Activated CD4-positive, alpha-beta memory T cell treated with anti-CD3 and anti-CD28 coated beads for 36 hours (primary cell): ENCODE results near the gene CASQ1. TPM values are rescaled to one million over a fixed set of nuclear protein-coding genes. Genes with fewer than 3 reads are reported as not detected.

Experiments
- CTCF ChIA-PET: fragments of 350-600 bp; sonication (Branson Sonifier 250); formaldehyde crosslinking; loops from one replicate; lab custom pipeline; 2021; ENCODE audit warnings: antibody characterized with exemption, inconsistent platforms; lab: Charles Lee
- POLR2A ChIA-PET: fragments of 350-600 bp; sonication (Branson Sonifier 250); formaldehyde crosslinking; loops from one replicate; lab custom pipeline; 2021; ENCODE audit warnings: antibody characterized with exemption; lab: Charles Lee
- DNase-seq: peaks from one replicate; pipeline ENCODE4 v3.0.0-alpha.2; 2020
- H3K27ac Mint-ChIP-seq: one replicate; pipeline ENCODE4 v1.8.0; 2021; ENCODE audit warnings: mixed read lengths
- H3K27me3 Mint-ChIP-seq: one replicate; pipeline ENCODE4 v1.8.0; 2021; ENCODE audit warnings: mixed read lengths
- H3K36me3 Mint-ChIP-seq: one replicate; pipeline ENCODE4 v1.8.0; 2021; ENCODE audit warnings: mixed read lengths
- H3K4me1 Mint-ChIP-seq: one replicate; pipeline ENCODE4 v1.8.0; 2021; ENCODE audit warnings: low read depth, mixed read lengths
- H3K4me3 Mint-ChIP-seq: one replicate; pipeline ENCODE4 v1.8.0; 2021; ENCODE audit warnings: mild to moderate bottlenecking, mixed read lengths
- H3K9me3 Mint-ChIP-seq: one replicate; pipeline ENCODE4 v1.8.0; 2021; ENCODE audit warnings: mixed read lengths
- intact Hi-C: fragments of 100-400 bp; cut with micrococcal nuclease; formaldehyde crosslinking; loops from one replicate; pipeline ENCODE4 v1.15.1; 2023
- total RNA-seq, 2 experiments: library from RNA; stranded (reverse); gene quantifications; one replicate each; pipeline ENCODE4 v1.2.3, GENCODE V29; 2021

CASQ1 gene
- total RNA-seq, 2 experiments from 2014 or later = not detected

GRCh38 chr1:160232911-160233310 lies 42.5 kb downstream of the CASQ1 start:
- peaks cover 43% of the 10 kb centered on the region for H3K36me3 Mint-ChIP-seq
- ChIA-PET POLR2A (interaction anchor here (1.3 kb wide), 1 partner anchor 19 kb away, joined by 3 read pairs; no protein-coding TSS in a partner anchor), CTCF (interaction anchor here (3.3 to 4.0 kb wide), 2 partner anchors 19 to 59 kb away, joined by 14 to 28 read pairs; no protein-coding TSS in a partner anchor)
- H3K27ac Mint-ChIP-seq = no peak overlapping the region
- no peak overlapping the region for H3K4me3 Mint-ChIP-seq
- no peak for DNase-seq
- H3K9me3 Mint-ChIP-seq = no peaks in the 10 kb centered on the region
- H3K27me3 Mint-ChIP-seq = no peaks in the 10 kb centered on the region
- H3K4me1 Mint-ChIP-seq = peaks cover 16% of the 10 kb centered on the region
- intact Hi-C loops = no loop called here

DNA sequence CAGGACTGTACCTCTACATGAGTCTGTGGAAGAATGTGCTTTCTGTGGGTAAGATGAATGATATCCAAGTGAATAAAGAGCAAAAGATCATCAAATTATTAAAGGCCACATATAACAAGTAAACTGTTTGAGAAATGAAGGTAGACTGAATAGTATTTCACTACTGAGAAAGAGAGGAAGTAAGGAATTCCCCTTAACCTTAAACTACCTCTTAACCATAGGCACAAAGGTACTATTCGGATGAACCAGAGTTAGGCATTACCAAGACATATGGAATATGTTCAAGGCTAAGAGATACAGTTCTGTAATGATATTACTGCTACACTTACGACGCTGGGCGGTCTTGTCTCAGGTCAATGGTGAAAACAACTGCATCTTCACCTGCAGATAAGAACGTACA lies 46.4 kb downstream of the CASQ1 start:
- POLR2A ChIA-PET = no interaction called here
- CTCF ChIA-PET = no interaction called here
- H3K27me3 Mint-ChIP-seq = no peaks in the 10 kb centered on the region
- intact Hi-C loops = no loop called here
- no peak overlapping the region for H3K27ac Mint-ChIP-seq
- H3K36me3 Mint-ChIP-seq = peaks cover 39% of the 10 kb centered on the region
- H3K4me3 Mint-ChIP-seq = no peak overlapping the region
- no peaks in the 10 kb centered on the region for H3K9me3 Mint-ChIP-seq
- peaks cover 16% of the 10 kb centered on the region for H3K4me1 Mint-ChIP-seq
- no peak for DNase-seq

GRCh38 chr1:160237558-160237957 lies 47.2 kb downstream of the CASQ1 start:
- Mint-ChIP-seq H3K27ac (no peak overlapping the region), H3K36me3 (peaks cover 41% of the 10 kb centered on the region), H3K27me3 (no peaks in the 10 kb centered on the region), H3K4me3 (no peak overlapping the region), H3K4me1 (peaks cover 16% of the 10 kb centered on the region), H3K9me3 (no peaks in the 10 kb centered on the region)
- no peak for DNase-seq
- ChIA-PET CTCF (no interaction called here), POLR2A (no interaction called here)
- intact Hi-C loops = no loop called here

GRCh38 chr1:160238408-160238807 lies 48.0 kb downstream of the CASQ1 start:
- intact Hi-C loops = no loop called here
- Mint-ChIP-seq H3K4me1 (peaks cover 15% of the 10 kb centered on the region), H3K27me3 (no peaks in the 10 kb centered on the region), H3K36me3 (peaks cover 43% of the 10 kb centered on the region), H3K9me3 (no peaks in the 10 kb centered on the region), H3K27ac (no peak overlapping the region), H3K4me3 (no peak overlapping the region)
- POLR2A ChIA-PET = interaction anchor here (1.0 kb wide), 1 partner anchor 14 kb away, joined by 3 read pairs; no protein-coding TSS in a partner anchor
- no peak for DNase-seq
- CTCF ChIA-PET = interaction anchor here (0.7 to 7.2 kb wide), 4 partner anchors 9 to 53 kb away, joined by 3 to 46 read pairs (median 6); no protein-coding TSS in a partner anchor

- ChIA-PET CTCF (interaction anchor here (1.2 to 7.2 kb wide), 4 partner anchors 8 to 51 kb away, joined by 3 to 46 read pairs (median 6); no protein-coding TSS in a partner anchor), POLR2A (no interaction called here)
- Mint-ChIP-seq H3K9me3 (no peaks in the 10 kb centered on the region), H3K4me1 (peaks cover 4% of the 10 kb centered on the region), H3K4me3 (no peak overlapping the region), H3K27me3 (no peaks in the 10 kb centered on the region), H3K27ac (no peak overlapping the region), H3K36me3 (peaks cover 37% of the 10 kb centered on the region)
- intact Hi-C loops = no loop called here
- no peak for DNase-seq
These were observed 49.4 kb downstream of the CASQ1 start for GRCh38 chr1:160239582-160240299.

DNA sequence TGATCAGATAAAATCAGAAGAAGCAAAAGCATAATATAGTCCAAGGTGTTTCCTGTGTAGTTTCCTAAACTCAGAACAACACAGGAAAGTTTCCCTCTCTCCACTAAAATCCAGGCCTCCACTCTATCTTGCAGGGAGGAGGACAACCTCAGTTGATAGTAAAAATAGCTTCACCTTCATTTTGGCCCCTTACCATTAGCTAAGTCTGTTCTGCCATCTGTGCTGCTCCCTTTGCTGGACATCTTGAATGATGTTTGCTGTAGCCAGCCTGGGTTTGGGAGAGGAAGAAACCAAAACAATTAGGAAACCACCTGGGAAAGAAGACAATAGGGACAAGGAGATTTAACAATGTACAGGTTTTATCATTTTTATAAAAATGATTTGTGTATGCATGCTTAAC lies 53.4 kb downstream of the CASQ1 start:
- CTCF ChIA-PET = interaction anchor here (0.6 to 7.2 kb wide), 7 partner anchors 8 to 158 kb away, joined by 3 to 46 read pairs (median 5); no protein-coding TSS in a partner anchor
- intact Hi-C loops = no loop called here
- H3K27ac Mint-ChIP-seq = no peak overlapping the region
- DNase-seq = no peak
- H3K4me1 Mint-ChIP-seq = peaks cover 7% of the 10 kb centered on the region
- H3K4me3 Mint-ChIP-seq = no peak overlapping the region
- peaks cover 21% of the 10 kb centered on the region for H3K36me3 Mint-ChIP-seq
- POLR2A ChIA-PET = interaction anchor here (1.8 kb wide), 1 partner anchor 18 kb away, joined by 4 read pairs; no protein-coding TSS in a partner anchor
- no peaks in the 10 kb centered on the region for H3K9me3 Mint-ChIP-seq
- no peaks in the 10 kb centered on the region for H3K27me3 Mint-ChIP-seq

DNA sequence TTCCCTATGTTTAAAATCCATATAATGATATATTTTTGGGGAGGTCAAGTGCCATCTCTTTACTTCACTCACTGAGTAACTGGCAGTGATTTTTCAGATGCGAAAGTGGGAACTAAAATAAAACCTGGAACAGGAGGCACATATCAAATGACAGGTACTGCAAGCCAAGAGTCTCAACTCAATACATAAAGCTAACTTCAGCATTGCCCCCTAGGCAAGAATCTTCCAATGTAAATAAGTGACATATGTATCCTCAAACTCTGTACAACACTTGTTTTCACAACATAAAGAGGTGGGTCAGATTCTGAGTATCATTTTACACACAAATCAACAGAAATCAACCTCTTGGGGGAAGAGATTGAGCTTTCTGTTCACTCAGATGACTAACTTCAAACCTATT lies 53.8 kb downstream of the CASQ1 start:
- ChIA-PET POLR2A (interaction anchor here (1.8 kb wide), 1 partner anchor 17 kb away, joined by 4 read pairs; no protein-coding TSS in a partner anchor), CTCF (interaction anchor here (1.4 to 7.2 kb wide), 6 partner anchors 8 to 159 kb away, joined by 3 to 46 read pairs (median 8); no protein-coding TSS in a partner anchor)
- no peak overlapping the region for H3K4me3 Mint-ChIP-seq
- DNase-seq = no peak
- intact Hi-C loops = no loop called here
- H3K27me3 Mint-ChIP-seq = no peaks in the 10 kb centered on the region
- H3K9me3 Mint-ChIP-seq = no peaks in the 10 kb centered on the region
- peaks cover 16% of the 10 kb centered on the region for H3K36me3 Mint-ChIP-seq
- H3K4me1 Mint-ChIP-seq = peaks cover 7% of the 10 kb centered on the region
- no peak overlapping the region for H3K27ac Mint-ChIP-seq

DNA sequence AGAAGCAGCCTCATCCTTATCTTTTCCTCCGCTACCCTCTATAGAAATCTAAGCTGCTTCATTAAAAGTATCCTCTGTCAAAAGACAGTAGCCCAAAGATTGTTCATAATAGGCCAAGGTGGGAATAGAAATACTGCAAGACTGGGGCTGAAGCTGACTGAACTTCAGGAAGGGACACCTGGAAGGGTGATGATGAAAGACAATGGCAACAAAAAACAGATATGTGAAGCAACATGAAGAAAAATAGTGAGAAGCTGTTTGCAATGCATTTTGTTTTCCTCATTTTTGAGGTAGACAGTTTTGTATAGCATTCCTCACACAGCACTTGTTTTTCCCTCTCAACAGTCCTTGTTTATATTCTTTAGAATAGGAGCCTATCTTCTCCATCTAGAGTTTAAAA lies 55.1 kb downstream of the CASQ1 start:
- Mint-ChIP-seq H3K27ac (no peak overlapping the region), H3K4me1 (peaks cover 7% of the 10 kb centered on the region), H3K9me3 (no peaks in the 10 kb centered on the region), H3K4me3 (no peak overlapping the region), H3K27me3 (no peaks in the 10 kb centered on the region), H3K36me3 (peaks cover 11% of the 10 kb centered on the region)
- ChIA-PET CTCF (interaction anchor here (7.2 kb wide), 1 partner anchor 46 kb away, joined by 46 read pairs; no protein-coding TSS in a partner anchor), POLR2A (interaction anchor here (1.6 kb wide), 1 partner anchor 17 kb away, joined by 3 read pairs; no protein-coding TSS in a partner anchor)
- DNase-seq = no peak
- intact Hi-C loops = no loop called here

DNA sequence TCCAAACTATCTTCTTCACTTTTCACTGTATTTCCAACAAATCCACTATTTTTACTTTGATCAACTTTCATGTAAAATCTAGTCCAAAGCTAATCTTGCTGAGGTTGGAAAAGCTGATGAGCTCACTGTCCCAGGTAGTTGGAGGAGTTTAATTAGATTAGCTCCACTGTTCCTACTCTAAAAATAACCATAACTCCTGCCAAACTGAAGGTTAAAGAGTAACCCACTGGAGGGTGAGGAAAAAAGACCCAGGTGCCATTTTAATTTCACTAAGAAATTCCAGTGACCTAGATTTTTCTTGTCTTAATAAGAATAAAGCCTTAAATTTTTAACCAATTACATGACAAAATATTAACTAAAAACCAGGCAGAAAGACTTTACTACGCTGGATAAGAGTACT lies 56.7 kb downstream of the CASQ1 start:
- Mint-ChIP-seq H3K9me3 (no peaks in the 10 kb centered on the region), H3K4me3 (no peak overlapping the region), H3K36me3 (peaks cover 11% of the 10 kb centered on the region), H3K4me1 (peaks cover 10% of the 10 kb centered on the region), H3K27ac (no peak overlapping the region), H3K27me3 (no peaks in the 10 kb centered on the region)
- intact Hi-C loops = no loop called here
- no peak for DNase-seq
- CTCF ChIA-PET = interaction anchor here (1.1 to 1.2 kb wide), 2 partner anchors 8 to 54 kb away, joined by 3 read pairs; no protein-coding TSS in a partner anchor
- POLR2A ChIA-PET = no interaction called here

- no peaks in the 10 kb centered on the region for H3K9me3 Mint-ChIP-seq
- no peaks in the 10 kb centered on the region for H3K27me3 Mint-ChIP-seq
- H3K4me3 Mint-ChIP-seq = no peak overlapping the region
- CTCF ChIA-PET = interaction anchor here (1.1 to 5.6 kb wide), 15 partner anchors 10 to 165 kb away, joined by 3 to 69 read pairs (median 14); partner anchors contain the start of genes CASQ1, DCAF8 and PEX19
- POLR2A ChIA-PET = interaction anchor here (2.2 kb wide), 1 partner anchor 10 kb away, joined by 8 read pairs; no protein-coding TSS in a partner anchor
- no peak for DNase-seq
- H3K4me1 Mint-ChIP-seq = peaks cover 10% of the 10 kb centered on the region
- intact Hi-C loops = no loop called here
- H3K27ac Mint-ChIP-seq = no peak overlapping the region
- H3K36me3 Mint-ChIP-seq = peaks cover 15% of the 10 kb centered on the region
These were observed 60.6 kb downstream of the CASQ1 start for GRCh38 chr1:160251011-160251410.
